Measurements from ENCODE around the gene URI1.
A peak's percentile ranks its signal among the peaks of the same experiment; 100 is the strongest.

URI1 gene

GRCh38 chr19:30044273-30045248 is 102.5 kb downstream of the URI1 start:
- Histone ChIP-seq H3K4me1 (ENCODE audit: insufficient read depth, low read length, severe bottlenecking) (no peaks in the 10 kb centered on the region), H3K4me3 (ENCODE audit: low read depth, low read length, poor library complexity, severe bottlenecking) (no peak overlapping the region), H3K27ac (ENCODE audit: low read depth, low read length, poor library complexity, severe bottlenecking) (no peak overlapping the region), H3K36me3 (ENCODE audit: insufficient read depth, low read length) (0 out of 2 replicates have a peak, but pooled peaks cover 5% of the 10 kb centered on the region), H3F3A (ENCODE audit: insufficient read depth, low read length) (no peaks in the 10 kb centered on the region), H3K9me2 (ENCODE audit: low read depth, low read length) (no peaks in the 10 kb centered on the region), H2AFZ (ENCODE audit: low read length) (no peak overlapping the region), H3K27me3 (ENCODE audit: insufficient read depth, low read length) (no peaks in the 10 kb centered on the region), H3K4me2 (ENCODE audit: low read length) (no peak overlapping the region), H3K79me2 (ENCODE audit: insufficient read depth, low read length) (no peaks in the 10 kb centered on the region), H3K9me3 (ENCODE audit: low read length) (peaks cover 5% of the 10 kb centered on the region), H3K9ac (ENCODE audit: low read length) (no peak overlapping the region), H4K20me1 (ENCODE audit: insufficient read depth, low read length) (no peaks in the 10 kb centered on the region)
- no peak for TF ChIP-seq CTCF (IDR thresholded peaks at IDR 0.05; ENCODE audit: low read length)
- no peak for TF ChIP-seq EZH2 (IDR thresholded peaks at IDR 0.05; ENCODE audit: borderline replicate concordance, low read length)

GRCh38 chr19:30046522-30046921 is 104.5 kb downstream of the URI1 start:
- no peaks in the 10 kb centered on the region for H3K4me1 ChIP-seq (ENCODE audit: insufficient read depth, low read length, severe bottlenecking)
- H3K4me2 ChIP-seq (ENCODE audit: low read length): no peak overlapping the region
- H3K9ac ChIP-seq (ENCODE audit: low read length): no peak overlapping the region
- H3K9me3 ChIP-seq (ENCODE audit: low read length): no peaks in the 10 kb centered on the region
- no peak overlapping the region for H3K27ac ChIP-seq (ENCODE audit: low read depth, low read length, poor library complexity, severe bottlenecking)
- no peaks in the 10 kb centered on the region for H3K36me3 ChIP-seq (ENCODE audit: insufficient read depth, low read length)
- H4K20me1 ChIP-seq (ENCODE audit: insufficient read depth, low read length): no peaks in the 10 kb centered on the region
- H3F3A ChIP-seq (ENCODE audit: insufficient read depth, low read length): no peaks in the 10 kb centered on the region
- H3K4me3 ChIP-seq (ENCODE audit: low read depth, low read length, poor library complexity, severe bottlenecking): no peak overlapping the region
- peak; percentile 61 for TF ChIP-seq CTCF (IDR thresholded peaks at IDR 0.05; ENCODE audit: low read length)
- no peak for TF ChIP-seq EZH2 (IDR thresholded peaks at IDR 0.05; ENCODE audit: borderline replicate concordance, low read length)
- no peaks in the 10 kb centered on the region for H3K79me2 ChIP-seq (ENCODE audit: insufficient read depth, low read length)
- H3K9me2 ChIP-seq (ENCODE audit: low read depth, low read length): no peaks in the 10 kb centered on the region
- no peak overlapping the region for H2AFZ ChIP-seq (ENCODE audit: low read length)
- H3K27me3 ChIP-seq (ENCODE audit: insufficient read depth, low read length): no peaks in the 10 kb centered on the region

DNA sequence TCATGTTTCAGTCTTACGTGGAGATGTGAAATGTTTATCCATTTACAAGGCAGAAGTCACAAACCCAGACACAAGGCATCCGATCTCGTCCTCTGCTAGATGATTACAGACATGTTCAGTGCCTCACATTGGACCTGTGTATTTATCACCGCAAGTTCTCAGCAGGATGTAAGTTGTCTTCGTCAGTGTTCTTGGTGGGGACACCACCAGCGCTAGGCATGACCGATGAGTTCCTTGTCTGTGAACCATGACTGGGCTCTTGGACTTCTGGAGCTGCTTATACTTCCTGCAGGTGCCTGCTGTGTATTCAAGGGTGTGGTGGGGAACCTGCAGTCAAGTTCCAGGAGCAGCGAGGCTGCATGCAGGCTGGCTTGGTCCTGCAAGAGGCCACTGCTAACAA is 105.4 kb downstream of the URI1 start:
- no peak overlapping the region for H3K27ac ChIP-seq (ENCODE audit: low read depth, low read length, poor library complexity, severe bottlenecking)
- H3K4me3 ChIP-seq (ENCODE audit: low read depth, low read length, poor library complexity, severe bottlenecking): no peak overlapping the region
- H3F3A ChIP-seq (ENCODE audit: insufficient read depth, low read length): no peaks in the 10 kb centered on the region
- no peaks in the 10 kb centered on the region for H3K36me3 ChIP-seq (ENCODE audit: insufficient read depth, low read length)
- H3K9me2 ChIP-seq (ENCODE audit: low read depth, low read length): no peaks in the 10 kb centered on the region
- no peaks in the 10 kb centered on the region for H3K79me2 ChIP-seq (ENCODE audit: insufficient read depth, low read length)
- TF ChIP-seq CTCF (IDR thresholded peaks at IDR 0.05; ENCODE audit: low read length): no peak
- TF ChIP-seq EZH2 (IDR thresholded peaks at IDR 0.05; ENCODE audit: borderline replicate concordance, low read length): no peak
- no peaks in the 10 kb centered on the region for H4K20me1 ChIP-seq (ENCODE audit: insufficient read depth, low read length)
- no peak overlapping the region for H3K9ac ChIP-seq (ENCODE audit: low read length)
- no peak overlapping the region for H3K4me2 ChIP-seq (ENCODE audit: low read length)
- no peak overlapping the region for H2AFZ ChIP-seq (ENCODE audit: low read length)
- H3K4me1 ChIP-seq (ENCODE audit: insufficient read depth, low read length, severe bottlenecking): no peaks in the 10 kb centered on the region
- H3K27me3 ChIP-seq (ENCODE audit: insufficient read depth, low read length): no peaks in the 10 kb centered on the region
- H3K9me3 ChIP-seq (ENCODE audit: low read length): no peaks in the 10 kb centered on the region
